RWPE1 (cell line): ENCODE data around the gene C17orf58.
"Not testable (repeated sequence)": the region's sequence is repeated elsewhere in the genome, so short reads cannot be mapped to it uniquely, and the experiment has no call there.

ENCODE experiments used
- CTCF ChIA-PET: fragments of 350-600 bp; sonication (Branson Sonifier 250); formaldehyde crosslinking; extraction: SDS; loops from one replicate; lab custom pipeline; 2021; lab: Yijun Ruan, JAX
- POLR2A ChIA-PET: fragments of 400-600 bp; formaldehyde crosslinking; extraction: SDS; loops from one replicate; lab custom pipeline; 2020; ENCODE audit warnings: antibody characterized with exemption; ENCODE audit not compliant: low non-redundant PET; lab: Yijun Ruan, JAX
- DNase-seq: peaks from one replicate; pipeline ENCODE4 v3.0.0; 2012; ENCODE audit warnings: low spot score
- H3K27ac ChIP-seq: fragments of 450-650 bp; 2 replicates; pipeline ENCODE4 v1.5.1; 2017
- CTCF ChIP-seq: fragments of 450-650 bp; conservative IDR thresholded peaks from 2 replicates; pipeline ENCODE4 v1.5.1; 2017; ENCODE audit warnings: low read depth, mild to moderate bottlenecking

The C17orf58 gene

GRCh38 chr17:67993153-67993997 lies 2.9 kb downstream of the C17orf58 start:
- no peak for TF ChIP-seq CTCF

GRCh38 chr17:67992548-67993152 lies 3.6 kb downstream of the C17orf58 start:
- ChIA-PET CTCF (interaction anchor here (0.6 kb wide), 1 partner anchor 208 kb away, joined by 3 read pairs; no protein-coding TSS in a partner anchor), POLR2A (no interaction called here)
- peak overlapping the region; percentile 99 for H3K27ac ChIP-seq
- no peak for TF ChIP-seq CTCF
- DNase-seq: no peak

More at GRCh38 chr17:67993153-67993997, 2.9 kb downstream of the C17orf58 start:
- POLR2A ChIA-PET: interaction anchor here (0.6 kb wide), 2 partner anchors 9 to 11 kb away, joined by 3 to 10 read pairs; no protein-coding TSS in a partner anchor
- CTCF ChIA-PET: interaction anchor here (0.6 kb wide), 1 partner anchor 207 kb away, joined by 3 read pairs; no protein-coding TSS in a partner anchor
- peak; percentile 68 for DNase-seq
- peak overlapping the region; percentile 99 for H3K27ac ChIP-seq

- DNase-seq: no peak
- ChIA-PET POLR2A (no interaction called here), CTCF (no interaction called here)
- H3K27ac ChIP-seq: no peak overlapping the region
- TF ChIP-seq CTCF: no peak
Observed at GRCh38 chr17:67990909-67991308, 5.4 kb downstream of the C17orf58 start.

GRCh38 chr17:67983383-67983688 lies 12.9 kb downstream of the C17orf58 start:
- POLR2A ChIA-PET: interaction anchor here (0.6 kb wide), 1 partner anchor 483 kb away, joined by 7 read pairs; no protein-coding TSS in a partner anchor
- H3K27ac ChIP-seq: no peak overlapping the region
- no peak for TF ChIP-seq CTCF
- DNase-seq: no peak
- CTCF ChIA-PET: no interaction called here

GRCh38 chr17:67982686-67983382 lies 13.4 kb downstream of the C17orf58 start:
- no peak for TF ChIP-seq CTCF
- POLR2A ChIA-PET: interaction anchor here (0.6 kb wide), 1 partner anchor 484 kb away, joined by 7 read pairs; no protein-coding TSS in a partner anchor
- CTCF ChIA-PET: no interaction called here
- DNase-seq: no peak
- no peak overlapping the region for H3K27ac ChIP-seq

GRCh38 chr17:67982034-67982640 lies 14.1 kb downstream of the C17orf58 start:
- no peak for DNase-seq
- ChIA-PET CTCF (no interaction called here), POLR2A (no interaction called here)
- no peak for TF ChIP-seq CTCF
- H3K27ac ChIP-seq: no peak overlapping the region

GRCh38 chr17:67980883-67981282 lies 15.4 kb downstream of the C17orf58 start:
- CTCF ChIA-PET, DNase-seq, H3K27ac ChIP-seq, POLR2A ChIA-PET: not testable (repeated sequence)
